ENCODE data around the gene PNPLA7.
"Not testable (repeated sequence)": the region's sequence is repeated elsewhere in the genome, so short reads cannot be mapped to it uniquely, and the experiment has no call there.

Gene PNPLA7

GRCh38 chr9:137550231-137550621 lies at the start of gene PNPLA7:
PNPLA7 (minus strand) TSS chr9:137550402; CDS start chr9:137550197, 205 bp downstream.
- Histone ChIP-seq H3K36me3 (ENCODE audit: insufficient read depth, low read length) (0 out of 2 replicates have a peak, but pooled peaks cover 5% of the 10 kb centered on the region), H3K9ac (ENCODE audit: low read depth, low read length) (peak within 1 kb of the TSS; percentile 67), H3K9me3 (ENCODE audit: control insufficient read depth, insufficient read depth, low read length) (no peaks in the 10 kb centered on the region), H3K4me1 (ENCODE audit: insufficient read depth, low read length) (no peaks in the 10 kb centered on the region)

GRCh38 chr9:137598943-137599342 lies 48.7 kb upstream of the PNPLA7 start:
- Histone ChIP-seq H3K36me3 (ENCODE audit: insufficient read depth, low read length) (no peaks in the 10 kb centered on the region), H3K9ac (ENCODE audit: low read depth, low read length) (no peak overlapping the region), H3K9me3 (ENCODE audit: control insufficient read depth, insufficient read depth, low read length) (no peaks in the 10 kb centered on the region), H3K4me1 (ENCODE audit: insufficient read depth, low read length) (no peaks in the 10 kb centered on the region; the same call in 1 of the 2 replicates)

- not testable (repeated sequence) for H3K4me1 ChIP-seq (ENCODE audit: insufficient read depth, low read length); H3K9me3 ChIP-seq (ENCODE audit: control insufficient read depth, insufficient read depth, low read length); H3K36me3 ChIP-seq (ENCODE audit: insufficient read depth, low read length); H3K9ac ChIP-seq (ENCODE audit: low read depth, low read length)
Measured at GRCh38 chr9:137596577-137596976, 46.4 kb upstream of the PNPLA7 start.

- Histone ChIP-seq H3K9ac (ENCODE audit: low read depth, low read length) (no peak overlapping the region), H3K9me3 (ENCODE audit: control insufficient read depth, insufficient read depth, low read length) (no peaks in the 10 kb centered on the region), H3K4me1 (ENCODE audit: insufficient read depth, low read length) (peaks cover 3% of the 10 kb centered on the region; the same call in 1 of the 2 replicates), H3K36me3 (ENCODE audit: insufficient read depth, low read length) (peaks cover 4% of the 10 kb centered on the region; the same call in 1 of the 2 replicates)
Measured at GRCh38 chr9:137593176-137593575, 43.0 kb upstream of the PNPLA7 start.

- peaks cover 3% of the 10 kb centered on the region; the same call in 1 of the 2 replicates for H3K4me1 ChIP-seq (ENCODE audit: insufficient read depth, low read length)
- peaks cover 8% of the 10 kb centered on the region; the same call in 1 of the 2 replicates for H3K36me3 ChIP-seq (ENCODE audit: insufficient read depth, low read length)
- no peak overlapping the region for H3K9ac ChIP-seq (ENCODE audit: low read depth, low read length)
- no peaks in the 10 kb centered on the region for H3K9me3 ChIP-seq (ENCODE audit: control insufficient read depth, insufficient read depth, low read length)
Measured at GRCh38 chr9:137592767-137593166, 42.6 kb upstream of the PNPLA7 start.

- Histone ChIP-seq H3K36me3 (ENCODE audit: insufficient read depth, low read length) (peaks cover 8% of the 10 kb centered on the region; the same call in 1 of the 2 replicates), H3K9me3 (ENCODE audit: control insufficient read depth, insufficient read depth, low read length) (no peaks in the 10 kb centered on the region), H3K9ac (ENCODE audit: low read depth, low read length) (peak within 1 kb of the TSS; percentile 68), H3K4me1 (ENCODE audit: insufficient read depth, low read length) (peaks cover 3% of the 10 kb centered on the region; the same call in 1 of the 2 replicates)
Measured at GRCh38 chr9:137590469-137591383, 40.5 kb upstream of the PNPLA7 start, which contains the start of gene ZMYND19. ZMYND19 (minus strand) TSS chr9:137590512; CDS start chr9:137590263, 249 bp downstream.

- Histone ChIP-seq H3K9me3 (ENCODE audit: control insufficient read depth, insufficient read depth, low read length) (no peaks in the 10 kb centered on the region), H3K36me3 (ENCODE audit: insufficient read depth, low read length) (peaks cover 8% of the 10 kb centered on the region; the same call in 1 of the 2 replicates), H3K4me1 (ENCODE audit: insufficient read depth, low read length) (peaks cover 3% of the 10 kb centered on the region; the same call in 1 of the 2 replicates), H3K9ac (ENCODE audit: low read depth, low read length) (peak overlapping the region; percentile 68)
Measured at GRCh38 chr9:137590123-137590468, 39.9 kb upstream of the PNPLA7 start.

GRCh38 chr9:137589441-137590122 lies 39.4 kb upstream of the PNPLA7 start:
- Histone ChIP-seq H3K9me3 (ENCODE audit: control insufficient read depth, insufficient read depth, low read length) (no peaks in the 10 kb centered on the region), H3K4me1 (ENCODE audit: insufficient read depth, low read length) (peaks cover 3% of the 10 kb centered on the region; the same call in 1 of the 2 replicates), H3K9ac (ENCODE audit: low read depth, low read length) (peak overlapping the region; percentile 68), H3K36me3 (ENCODE audit: insufficient read depth, low read length) (peaks cover 8% of the 10 kb centered on the region; the same call in 1 of the 2 replicates)

GRCh38 chr9:137588891-137589290 lies 38.7 kb upstream of the PNPLA7 start:
- peaks cover 3% of the 10 kb centered on the region; the same call in 1 of the 2 replicates for H3K4me1 ChIP-seq (ENCODE audit: insufficient read depth, low read length)
- peak overlapping the region; percentile 68; the same call in 1 of the 2 replicates for H3K9ac ChIP-seq (ENCODE audit: low read depth, low read length)
- peaks cover 8% of the 10 kb centered on the region; the same call in 1 of the 2 replicates for H3K36me3 ChIP-seq (ENCODE audit: insufficient read depth, low read length)
- H3K9me3 ChIP-seq (ENCODE audit: control insufficient read depth, insufficient read depth, low read length) = no peaks in the 10 kb centered on the region

- peaks cover 8% of the 10 kb centered on the region; the same call in 1 of the 2 replicates for H3K36me3 ChIP-seq (ENCODE audit: insufficient read depth, low read length)
- H3K9ac ChIP-seq (ENCODE audit: low read depth, low read length) = no peak overlapping the region
- H3K4me1 ChIP-seq (ENCODE audit: insufficient read depth, low read length) = peaks cover 3% of the 10 kb centered on the region; the same call in 1 of the 2 replicates
- H3K9me3 ChIP-seq (ENCODE audit: control insufficient read depth, insufficient read depth, low read length) = no peaks in the 10 kb centered on the region
Measured at GRCh38 chr9:137588311-137588710, 38.1 kb upstream of the PNPLA7 start.

- Histone ChIP-seq H3K4me1 (ENCODE audit: insufficient read depth, low read length) (peaks cover 3% of the 10 kb centered on the region; the same call in 1 of the 2 replicates), H3K36me3 (ENCODE audit: insufficient read depth, low read length) (peaks cover 8% of the 10 kb centered on the region; the same call in 1 of the 2 replicates), H3K9me3 (ENCODE audit: control insufficient read depth, insufficient read depth, low read length) (no peaks in the 10 kb centered on the region), H3K9ac (ENCODE audit: low read depth, low read length) (no peak overlapping the region)
Measured at GRCh38 chr9:137586854-137587253, 36.7 kb upstream of the PNPLA7 start.

GRCh38 chr9:137583957-137584356 lies 33.8 kb upstream of the PNPLA7 start:
- Histone ChIP-seq H3K9me3 (ENCODE audit: control insufficient read depth, insufficient read depth, low read length) (no peaks in the 10 kb centered on the region), H3K36me3 (ENCODE audit: insufficient read depth, low read length) (peaks cover 8% of the 10 kb centered on the region; the same call in 1 of the 2 replicates), H3K4me1 (ENCODE audit: insufficient read depth, low read length) (peaks cover 4% of the 10 kb centered on the region; the same call in 1 of the 2 replicates), H3K9ac (ENCODE audit: low read depth, low read length) (no peak overlapping the region)

GRCh38 chr9:137583347-137583746 lies 33.1 kb upstream of the PNPLA7 start:
- Histone ChIP-seq H3K4me1 (ENCODE audit: insufficient read depth, low read length) (peaks cover 4% of the 10 kb centered on the region; the same call in 1 of the 2 replicates), H3K36me3 (ENCODE audit: insufficient read depth, low read length) (peaks cover 7% of the 10 kb centered on the region; the same call in 1 of the 2 replicates), H3K9ac (ENCODE audit: low read depth, low read length) (no peak overlapping the region), H3K9me3 (ENCODE audit: control insufficient read depth, insufficient read depth, low read length) (no peaks in the 10 kb centered on the region)

- H3K36me3 ChIP-seq (ENCODE audit: insufficient read depth, low read length) = no peaks in the 10 kb centered on the region; the same call in 1 of the 2 replicates
- peaks cover 8% of the 10 kb centered on the region for H3K4me1 ChIP-seq (ENCODE audit: insufficient read depth, low read length)
- H3K9me3 ChIP-seq (ENCODE audit: control insufficient read depth, insufficient read depth, low read length) = no peaks in the 10 kb centered on the region
- no peak overlapping the region for H3K9ac ChIP-seq (ENCODE audit: low read depth, low read length)
Measured at GRCh38 chr9:137582286-137582860, 32.2 kb upstream of the PNPLA7 start.

All from ES-I3 (cell line).